GM12878 (cell line): ENCODE results near the gene OR8D1. TPM values are rescaled to one million over a fixed set of nuclear protein-coding genes. Genes with fewer than 3 reads are reported as not detected.

ENCODE experiments used
- ATAC-seq: fragments of 200-7000 bp; cut with Tn5 transposase; 3 replicates; pipeline ENCODE4 v1.9.1; 2020; ENCODE audit warnings: mild to moderate bottlenecking, moderate library complexity
- BruUV-seq: library from RNA; stranded (reverse); fragments of 400-500 nt; replicated peaks from 2 replicates; lab custom pipeline; 2021; lab: Mats Ljungman, UMichigan
- CTCF ChIA-PET: fragments of 300-600 bp; sonication (Branson Sonifier 250); formaldehyde crosslinking; extraction: SDS; loops from one replicate; lab custom pipeline; 2021; ENCODE audit warnings: inconsistent platforms; lab: Yijun Ruan, JAX
- POLR2A ChIA-PET: fragments of 350-600 bp; formaldehyde crosslinking; extraction: SDS; loops from one replicate; lab custom pipeline; 2021; ENCODE audit warnings: inconsistent platforms; lab: Charles Lee
- RAD21 ChIA-PET: fragments of 300-600 bp; sonication (Branson Sonifier 250); formaldehyde crosslinking; loops from one replicate; lab custom pipeline; 2023; ENCODE audit warnings: antibody characterized with exemption; ENCODE audit not compliant: unreplicated experiment; lab: Charles Lee
- SMC1A ChIA-PET: fragments of 300-600 bp; sonication (Branson Sonifier 250); formaldehyde crosslinking; loops from one replicate; lab custom pipeline; 2023; ENCODE audit not compliant: unreplicated experiment, uncharacterized antibody; lab: Charles Lee
- DNase-seq: peaks from one replicate; pipeline ENCODE4 v3.0.0-alpha.2; 2011; ENCODE audit warnings: low read depth, low spot score
- FAIRE-seq: peaks from 3 replicates; lab custom pipeline; 2011; peaks lifted over from hg19 to GRCh38; lab: Jason Lieb, UNC
- H2AFZ ChIP-seq: 2 replicates; pipeline ENCODE4 v1.6.0; 2011; ENCODE audit warnings: low read depth, low read length, control low read depth; ENCODE audit not compliant: control insufficient read depth
- H3K27ac ChIP-seq: 2 replicates; pipeline ENCODE4 v1.5.1; 2011; ENCODE audit warnings: control low read depth; ENCODE audit not compliant: control insufficient read depth, insufficient read depth
- H3K27me3 ChIP-seq, 2 experiments: replicated peaks in 1 of 2; 2 replicates each; pipeline versions ENCODE4 v1.6.0 to v1.6.1; 2011; ENCODE audit warnings: low read length in 1 of 2; ENCODE audit not compliant: control insufficient read depth in 2 of 2, insufficient read depth in 2 of 2
- H3K36me3 ChIP-seq, 2 experiments: 2 replicates each; pipeline ENCODE4 v1.5.1; 2011; ENCODE audit warnings: low read length in 1 of 2; ENCODE audit not compliant: control insufficient read depth in 2 of 2, insufficient read depth in 2 of 2
- H3K4me1 ChIP-seq: 2 replicates; pipeline ENCODE4 v1.6.1; 2011; ENCODE audit warnings: mild to moderate bottlenecking, low read length, moderate library complexity, mixed read lengths; ENCODE audit not compliant: control insufficient read depth, insufficient read depth
- H3K4me2 ChIP-seq: 2 replicates; pipeline ENCODE4 v1.6.0; 2011; ENCODE audit warnings: control low read depth; ENCODE audit not compliant: control insufficient read depth, insufficient read depth
- H3K4me3 ChIP-seq: fragments of 200-600 bp; sonication (generic); 2 replicates; pipeline ENCODE4 v1.5.1; 2016
- H3K79me2 ChIP-seq: 2 replicates; pipeline ENCODE4 v1.6.0; 2011; ENCODE audit warnings: low read length; ENCODE audit not compliant: control insufficient read depth, insufficient read depth
- H3K9ac ChIP-seq: 2 replicates; pipeline ENCODE4 v1.8.0; 2011; ENCODE audit warnings: low read length, control low read depth, mixed read lengths; ENCODE audit not compliant: control insufficient read depth, insufficient read depth
- H3K9me3 ChIP-seq: replicated peaks from 3 replicates; pipeline ENCODE4 v1.5.1; 2011; ENCODE audit warnings: mild to moderate bottlenecking, low read length; ENCODE audit not compliant: control insufficient read depth, insufficient read depth
- H4K20me1 ChIP-seq: 2 replicates; pipeline ENCODE4 v1.6.0; 2011; ENCODE audit not compliant: control insufficient read depth, insufficient read depth
- CREM ChIP-seq: IDR thresholded peaks from 2 replicates; pipeline ENCODE4 v1.6.1; 2014; ENCODE audit warnings: antibody characterized with exemption, low read depth
- NFYB ChIP-seq: IDR thresholded peaks from 2 replicates; pipeline ENCODE4 v1.6.1; 2011; ENCODE audit warnings: low read depth, mild to moderate bottlenecking, low read length, improper control_type of control experiment, moderate library complexity; ENCODE audit not compliant: insufficient read depth
- POU2F2 ChIP-seq: IDR thresholded peaks from 3 replicates; pipeline ENCODE4 v1.6.1; 2011; ENCODE audit warnings: low read depth, mild to moderate bottlenecking, low read length, borderline replicate concordance
- SREBF2 ChIP-seq: IDR thresholded peaks from 2 replicates; pipeline ENCODE4 v1.6.1; 2012; ENCODE audit warnings: mild to moderate bottlenecking, low read length
- TARDBP ChIP-seq: IDR thresholded peaks from 2 replicates; pipeline ENCODE4 v1.6.1; 2016; ENCODE audit warnings: borderline replicate concordance
- WGBS: methylation state at CpG from one replicate; pipeline ENCODE4 v1.1.6; 2016; ENCODE audit warnings: low lambda C conversion rate; ENCODE audit not compliant: insufficient replicate concordance, insufficient coverage; ENCODE audit errors: missing lambda C conversion rate; 5-methylcytosine and 5-hydroxymethylcytosine counted together
- in situ Hi-C: fragments of 300-500 bp; cut with MboI; formaldehyde crosslinking; loops from 9 replicates; pipeline ENCODE4 v1.14.3; 2018; ENCODE audit warnings: mixed read lengths
- intact Hi-C: fragments of 100-400 bp; cut with micrococcal nuclease; formaldehyde crosslinking; loops from one replicate; pipeline ENCODE4 v1.14.2; 2022; ENCODE audit not compliant: unreplicated experiment
- polyA plus RNA-seq, 11 experiments: library from polyadenylated mRNA; depleted of rRNA in 4 of 11; unstranded in 6 of 11; stranded (reverse) in 5 of 11; fragments of >200 nt; fragmentation: Nextera tagmentation in 4 of 11; fragmentation: Illumina TruSeq in 1 of 11; extraction: Ambion mirVana in 4 of 11; extraction: Trizol in 1 of 11; gene quantifications; 1 replicate in 1 of 11; 2 replicates in 10 of 11; pipeline versions ENCODE4 v1.2.1 to v1.2.3, GENCODE V29; 2011 to 2016; ENCODE audit warnings: inconsistent platforms in 2 of 11, missing spikeins in 2 of 11, low read depth in 1 of 11
- total RNA-seq, 4 experiments: library from RNA; depleted of rRNA in 3 of 4; stranded (reverse); fragments of >200 nt in 3 of 4; fragmentation: Illumina TruSeq in 1 of 4; extraction: Trizol in 1 of 4; gene quantifications; 2 replicates each; pipeline versions ENCODE4 v1.2.1 to v1.2.3, GENCODE V29; 2013 to 2021
- TF ChIP-seq, protein P1 (sequence below): IDR thresholded peaks from 2 replicates; pipeline ENCODE4 v1.6.1; 2011; ENCODE audit warnings: mild to moderate bottlenecking, low read depth, low read length, moderate library complexity; ENCODE audit not compliant: insufficient replicate concordance
- TF ChIP-seq, protein P2 (sequence below): fragments of 450-650 bp; IDR thresholded peaks from 2 replicates; pipeline ENCODE4 v1.6.1; 2016; ENCODE audit warnings: mild to moderate bottlenecking
- TF ChIP-seq, protein P3 (sequence below): IDR thresholded peaks from 2 replicates; pipeline ENCODE4 v1.6.1; 2012; ENCODE audit warnings: low read depth, low read length, improper control_type of control experiment

Gene OR8D1
- total and polyA plus RNA-seq, 10 of the 15 experiments (the other 5 are each of a cell fraction or from before 2014, with no cell fraction given) = not detected

DNA sequence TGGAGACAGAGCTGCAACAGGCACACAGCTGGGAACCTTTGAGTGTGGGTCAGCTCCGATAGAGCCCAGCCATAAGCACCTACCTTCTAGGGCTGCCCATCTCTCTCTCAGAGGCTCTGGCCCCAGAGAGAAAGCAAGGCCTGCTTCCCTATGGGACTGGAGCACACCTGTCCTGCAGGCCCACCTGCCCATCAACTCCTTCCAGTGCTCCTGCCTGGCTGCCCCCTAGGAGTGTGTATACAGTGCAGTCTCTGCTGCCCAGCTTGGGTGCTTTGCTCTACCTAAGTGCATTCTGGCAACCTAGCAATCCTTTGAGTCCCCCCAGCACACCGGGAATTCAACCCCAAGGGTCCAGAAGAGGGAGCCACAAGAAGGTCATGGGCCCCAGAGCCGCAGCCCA is 36.5 kb downstream of the OR8D1 start:
- TF ChIP-seq, protein P1, sequence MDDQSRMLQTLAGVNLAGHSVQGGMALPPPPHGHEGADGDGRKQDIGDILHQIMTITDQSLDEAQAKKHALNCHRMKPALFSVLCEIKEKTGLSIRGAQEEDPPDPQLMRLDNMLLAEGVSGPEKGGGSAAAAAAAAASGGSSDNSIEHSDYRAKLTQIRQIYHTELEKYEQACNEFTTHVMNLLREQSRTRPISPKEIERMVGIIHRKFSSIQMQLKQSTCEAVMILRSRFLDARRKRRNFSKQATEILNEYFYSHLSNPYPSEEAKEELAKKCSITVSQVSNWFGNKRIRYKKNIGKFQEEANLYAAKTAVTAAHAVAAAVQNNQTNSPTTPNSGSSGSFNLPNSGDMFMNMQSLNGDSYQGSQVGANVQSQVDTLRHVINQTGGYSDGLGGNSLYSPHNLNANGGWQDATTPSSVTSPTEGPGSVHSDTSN = no peak
- TF ChIP-seq TARDBP (no peak), SREBF2 (no peak), POU2F2 (no peak), NFYB (no peak), CREM (no peak)
- TF ChIP-seq, protein P2, sequence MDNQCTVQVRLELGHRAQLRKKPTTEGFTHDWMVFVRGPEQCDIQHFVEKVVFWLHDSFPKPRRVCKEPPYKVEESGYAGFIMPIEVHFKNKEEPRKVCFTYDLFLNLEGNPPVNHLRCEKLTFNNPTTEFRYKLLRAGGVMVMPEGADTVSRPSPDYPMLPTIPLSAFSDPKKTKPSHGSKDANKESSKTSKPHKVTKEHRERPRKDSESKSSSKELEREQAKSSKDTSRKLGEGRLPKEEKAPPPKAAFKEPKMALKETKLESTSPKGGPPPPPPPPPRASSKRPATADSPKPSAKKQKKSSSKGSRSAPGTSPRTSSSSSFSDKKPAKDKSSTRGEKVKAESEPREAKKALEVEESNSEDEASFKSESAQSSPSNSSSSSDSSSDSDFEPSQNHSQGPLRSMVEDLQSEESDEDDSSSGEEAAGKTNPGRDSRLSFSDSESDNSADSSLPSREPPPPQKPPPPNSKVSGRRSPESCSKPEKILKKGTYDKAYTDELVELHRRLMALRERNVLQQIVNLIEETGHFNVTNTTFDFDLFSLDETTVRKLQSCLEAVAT = no peak
- TF ChIP-seq, protein P3, sequence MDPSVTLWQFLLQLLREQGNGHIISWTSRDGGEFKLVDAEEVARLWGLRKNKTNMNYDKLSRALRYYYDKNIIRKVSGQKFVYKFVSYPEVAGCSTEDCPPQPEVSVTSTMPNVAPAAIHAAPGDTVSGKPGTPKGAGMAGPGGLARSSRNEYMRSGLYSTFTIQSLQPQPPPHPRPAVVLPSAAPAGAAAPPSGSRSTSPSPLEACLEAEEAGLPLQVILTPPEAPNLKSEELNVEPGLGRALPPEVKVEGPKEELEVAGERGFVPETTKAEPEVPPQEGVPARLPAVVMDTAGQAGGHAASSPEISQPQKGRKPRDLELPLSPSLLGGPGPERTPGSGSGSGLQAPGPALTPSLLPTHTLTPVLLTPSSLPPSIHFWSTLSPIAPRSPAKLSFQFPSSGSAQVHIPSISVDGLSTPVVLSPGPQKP = no peak
- in situ Hi-C loops = no loop called here
- FAIRE-seq (no peak), ATAC-seq (no peak), DNase-seq (no peak)
- ChIA-PET RAD21 (no interaction called here), CTCF (no interaction called here), SMC1A (no interaction called here), POLR2A (no interaction called here)
- WGBS = 10% methylated on average over 3 of the region's 3 CpGs
- Histone ChIP-seq H3K79me2 (no peaks in the 10 kb centered on the region), H4K20me1 (no peaks in the 10 kb centered on the region), H3K4me2 (no peak overlapping the region), H3K9me3 (no peaks in the 10 kb centered on the region), H3K9ac (no peak overlapping the region), H3K27me3 (no peaks in the 10 kb centered on the region), H3K4me1 (no peaks in the 10 kb centered on the region), H2AFZ (no peak overlapping the region), H3K27ac (no peak overlapping the region), H3K4me3 (no peak overlapping the region), H3K36me3 (no peaks in the 10 kb centered on the region)
- intact Hi-C loops = no loop called here
- BruUV-seq = no TSS peak
